Nephron (organoid): ENCODE measurements around the gene OR5A1.

Source experiments
- H3K27ac Mint-ChIP-seq, 3 experiments: 2 replicates each; pipeline ENCODE4 v1.8.0; 2020; ENCODE audit warnings: mixed read lengths in 3 of 3, mild to moderate bottlenecking in 2 of 3, moderate library complexity in 1 of 3
- H3K27me3 Mint-ChIP-seq: 2 replicates; pipeline ENCODE4 v1.8.0; 2021; ENCODE audit warnings: low read depth, mild to moderate bottlenecking, moderate library complexity, mixed read lengths
- H3K36me3 Mint-ChIP-seq: 2 replicates; pipeline ENCODE4 v1.8.0; 2020; ENCODE audit warnings: low read depth, mixed read lengths
- H3K4me1 Mint-ChIP-seq: 2 replicates; pipeline ENCODE4 v1.8.0; 2020; ENCODE audit warnings: mixed read lengths
- H3K4me3 Mint-ChIP-seq, 3 experiments: 2 replicates each; pipeline ENCODE4 v1.8.0; 2020; ENCODE audit warnings: mild to moderate bottlenecking in 3 of 3, mixed read lengths in 3 of 3, moderate library complexity in 2 of 3
- H3K9me3 Mint-ChIP-seq: 2 replicates; pipeline ENCODE4 v1.8.0; 2020; ENCODE audit warnings: mixed read lengths
- CTCF ChIP-seq, 3 experiments: fragments of 200-600 bp; sonication (generic); IDR thresholded peaks; one replicate each; pipeline ENCODE4 v1.5.0; 2021; ENCODE audit warnings: antibody characterized with exemption in 3 of 3; ENCODE audit not compliant: unreplicated experiment in 3 of 3

Gene OR5A1

GRCh38 chr11:59480359-59480758 is 44.1 kb downstream of the OR5A1 start:
- no peaks in the 10 kb centered on the region for H3K9me3 Mint-ChIP-seq
- H3K4me3 Mint-ChIP-seq = no peak overlapping the region
- H3K36me3 Mint-ChIP-seq = no peaks in the 10 kb centered on the region
- H3K4me1 Mint-ChIP-seq = no peaks in the 10 kb centered on the region
- no peaks in the 10 kb centered on the region for H3K27me3 Mint-ChIP-seq
- no peak for TF ChIP-seq CTCF (IDR thresholded peaks at IDR 0.05; ENCODE audit: unreplicated experiment in 3 of 3)
- no peak overlapping the region for H3K27ac Mint-ChIP-seq
